Neural progenitor cell (in vitro differentiated cells): ENCODE results near the gene LDLRAD4. TPM values are rescaled to one million over a fixed set of nuclear protein-coding genes. Genes with fewer than 3 reads are reported as not detected.

ENCODE experiments used
- DNase-seq: peaks from one replicate; pipeline ENCODE4 v3.0.0-alpha.2; 2016; ENCODE audit warnings: low spot score
- H2AFZ ChIP-seq: fragments of 200-600 bp; sonication (generic); replicated peaks from 2 replicates; pipeline ENCODE4 v1.6.1; 2016; ENCODE audit warnings: antibody characterized with exemption
- H3F3A ChIP-seq: fragments of 200-600 bp; sonication (generic); 2 replicates; pipeline ENCODE4 v1.6.1; 2016; ENCODE audit warnings: antibody characterized with exemption, low read depth
- H3K27ac ChIP-seq: fragments of 200-600 bp; sonication (generic); 2 replicates; pipeline ENCODE4 v1.5.1; 2016; ENCODE audit warnings: mild to moderate bottlenecking
- H3K27me3 ChIP-seq: fragments of 200-600 bp; sonication (generic); 2 replicates; pipeline ENCODE4 v1.6.1; 2016; ENCODE audit warnings: mild to moderate bottlenecking, moderate library complexity
- H3K36me3 ChIP-seq: fragments of 200-600 bp; sonication (generic); 2 replicates; pipeline ENCODE4 v1.5.1; 2016
- H3K4me1 ChIP-seq: fragments of 200-600 bp; sonication (generic); 2 replicates; pipeline ENCODE4 v1.6.1; 2016; ENCODE audit warnings: mixed run types
- H3K4me2 ChIP-seq: fragments of 200-600 bp; sonication (generic); 2 replicates; pipeline ENCODE4 v1.6.1; 2016
- H3K4me3 ChIP-seq: fragments of 200-600 bp; sonication (generic); 2 replicates; pipeline ENCODE4 v1.5.1; 2016
- H3K79me2 ChIP-seq: fragments of 200-600 bp; sonication (generic); 2 replicates; pipeline ENCODE4 v1.6.1; 2016; ENCODE audit warnings: low read depth
- H3K9ac ChIP-seq: fragments of 200-600 bp; sonication (generic); 2 replicates; pipeline ENCODE4 v1.6.1; 2016
- H3K9me3 ChIP-seq: fragments of 200-600 bp; sonication (generic); 2 replicates; pipeline ENCODE4 v1.5.1; 2016; ENCODE audit warnings: low read depth
- H4K20me1 ChIP-seq: fragments of 200-600 bp; sonication (generic); 2 replicates; pipeline ENCODE4 v1.6.1; 2016; ENCODE audit warnings: low read depth
- H3K27ac Mint-ChIP-seq: 3 replicates; pipeline ENCODE4 v1.8.0; 2021; ENCODE audit warnings: mixed read lengths
- H3K27me3 Mint-ChIP-seq: 2 replicates; pipeline ENCODE4 v1.8.0; 2022; ENCODE audit warnings: low read depth, mild to moderate bottlenecking, inconsistent platforms, moderate library complexity, mixed read lengths; ENCODE audit not compliant: insufficient read depth
- H3K36me3 Mint-ChIP-seq: 3 replicates; pipeline ENCODE4 v1.8.0; 2021; ENCODE audit warnings: mixed read lengths
- H3K4me1 Mint-ChIP-seq: 3 replicates; pipeline ENCODE4 v1.8.0; 2021; ENCODE audit warnings: mixed read lengths
- H3K4me3 Mint-ChIP-seq: 3 replicates; pipeline ENCODE4 v1.8.0; 2021; ENCODE audit warnings: mild to moderate bottlenecking, moderate library complexity, mixed read lengths
- H3K9me3 Mint-ChIP-seq: 3 replicates; pipeline ENCODE4 v1.8.0; 2020; ENCODE audit warnings: mixed read lengths
- EZH2 ChIP-seq: fragments of 200-600 bp; sonication (generic); IDR thresholded peaks from 2 replicates; pipeline ENCODE4 v1.6.1; 2017; ENCODE audit warnings: antibody characterized with exemption, mild to moderate bottlenecking, moderate library complexity
- EZH2phosphoT487 ChIP-seq: fragments of 200-600 bp; sonication (generic); IDR thresholded peaks from 2 replicates; pipeline ENCODE4 v1.6.1; 2017; ENCODE audit warnings: antibody characterized with exemption
- total RNA-seq: library from RNA; depleted of rRNA; stranded (reverse); fragments of >200 nt; gene quantifications from 2 replicates; pipeline ENCODE4 v1.2.3, GENCODE V29; 2015; ENCODE audit warnings: low replicate concordance
- TF ChIP-seq, protein P1 (sequence below): fragments of 200-600 bp; sonication (generic); IDR thresholded peaks from 2 replicates; pipeline ENCODE4 v1.5.1; 2017; ENCODE audit warnings: antibody characterized with exemption, mild to moderate bottlenecking

LDLRAD4 gene
- total RNA-seq, 1 donor from 2014 or later, result 0.65 TPM

- no peak for DNase-seq
- Mint-ChIP-seq H3K27ac (no peak overlapping the region), H3K4me1 (no peaks in the 10 kb centered on the region), H3K4me3 (no peak overlapping the region), H3K27me3 (no peaks in the 10 kb centered on the region), H3K9me3 (peaks cover 18% of the 10 kb centered on the region), H3K36me3 (peaks cover 9% of the 10 kb centered on the region)
- no peaks in the 10 kb centered on the region for H3K79me2 ChIP-seq
- no peaks in the 10 kb centered on the region for H3K27me3 ChIP-seq
- H3K4me1 ChIP-seq, result no peaks in the 10 kb centered on the region
- H3K4me2 ChIP-seq, result no peak overlapping the region
- no peaks in the 10 kb centered on the region for H4K20me1 ChIP-seq
- H3K36me3 ChIP-seq, result no peaks in the 10 kb centered on the region
- no peak overlapping the region for H3K27ac ChIP-seq
- no peaks in the 10 kb centered on the region for H3F3A ChIP-seq
- no peaks in the 10 kb centered on the region for H3K9me3 ChIP-seq
- no peak overlapping the region for H3K4me3 ChIP-seq
- no peak overlapping the region for H3K9ac ChIP-seq
- H2AFZ ChIP-seq, result no peak overlapping the region
- no peak for TF ChIP-seq EZH2
- TF ChIP-seq, protein P1, sequence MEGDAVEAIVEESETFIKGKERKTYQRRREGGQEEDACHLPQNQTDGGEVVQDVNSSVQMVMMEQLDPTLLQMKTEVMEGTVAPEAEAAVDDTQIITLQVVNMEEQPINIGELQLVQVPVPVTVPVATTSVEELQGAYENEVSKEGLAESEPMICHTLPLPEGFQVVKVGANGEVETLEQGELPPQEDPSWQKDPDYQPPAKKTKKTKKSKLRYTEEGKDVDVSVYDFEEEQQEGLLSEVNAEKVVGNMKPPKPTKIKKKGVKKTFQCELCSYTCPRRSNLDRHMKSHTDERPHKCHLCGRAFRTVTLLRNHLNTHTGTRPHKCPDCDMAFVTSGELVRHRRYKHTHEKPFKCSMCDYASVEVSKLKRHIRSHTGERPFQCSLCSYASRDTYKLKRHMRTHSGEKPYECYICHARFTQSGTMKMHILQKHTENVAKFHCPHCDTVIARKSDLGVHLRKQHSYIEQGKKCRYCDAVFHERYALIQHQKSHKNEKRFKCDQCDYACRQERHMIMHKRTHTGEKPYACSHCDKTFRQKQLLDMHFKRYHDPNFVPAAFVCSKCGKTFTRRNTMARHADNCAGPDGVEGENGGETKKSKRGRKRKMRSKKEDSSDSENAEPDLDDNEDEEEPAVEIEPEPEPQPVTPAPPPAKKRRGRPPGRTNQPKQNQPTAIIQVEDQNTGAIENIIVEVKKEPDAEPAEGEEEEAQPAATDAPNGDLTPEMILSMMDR, result no peak
- TF ChIP-seq EZH2phosphoT487, result no peak
Measured at GRCh38 chr18:13311193-13311592, 92.6 kb downstream of the LDLRAD4 start.

DNA sequence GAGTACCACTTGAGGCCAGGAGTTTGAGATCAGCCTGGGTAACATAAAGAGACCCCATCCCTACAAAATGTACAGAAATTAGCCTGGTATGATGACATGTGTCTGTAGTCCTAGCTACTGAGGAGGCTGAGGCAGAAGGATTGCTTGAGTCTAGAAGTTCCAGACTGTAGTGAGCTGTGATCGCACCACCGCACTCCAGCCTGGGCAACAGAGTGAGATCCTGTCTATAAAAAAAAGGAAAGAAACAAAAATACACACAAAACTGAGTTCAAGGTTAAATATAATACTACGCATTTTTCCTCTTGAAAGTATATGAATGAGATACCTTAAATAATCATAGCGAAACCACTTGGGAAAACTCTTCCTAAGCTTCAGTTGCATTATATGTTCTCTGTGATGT lies 94.0 kb downstream of the LDLRAD4 start:
- no peak overlapping the region for H3K4me3 ChIP-seq
- Mint-ChIP-seq H3K27ac (no peak overlapping the region), H3K4me1 (no peaks in the 10 kb centered on the region), H3K36me3 (peaks cover 9% of the 10 kb centered on the region), H3K4me3 (no peak overlapping the region), H3K9me3 (peaks cover 23% of the 10 kb centered on the region), H3K27me3 (no peaks in the 10 kb centered on the region)
- H3K79me2 ChIP-seq, result no peaks in the 10 kb centered on the region
- TF ChIP-seq EZH2phosphoT487, result no peak
- TF ChIP-seq, protein P1, result no peak
- H4K20me1 ChIP-seq, result no peaks in the 10 kb centered on the region
- H3K9me3 ChIP-seq, result no peaks in the 10 kb centered on the region
- H2AFZ ChIP-seq, result no peak overlapping the region
- H3K4me1 ChIP-seq, result no peaks in the 10 kb centered on the region
- no peak overlapping the region for H3K9ac ChIP-seq
- no peak overlapping the region for H3K4me2 ChIP-seq
- H3K27me3 ChIP-seq, result no peaks in the 10 kb centered on the region
- no peak overlapping the region for H3K27ac ChIP-seq
- H3K36me3 ChIP-seq, result no peaks in the 10 kb centered on the region
- DNase-seq, result no peak
- no peaks in the 10 kb centered on the region for H3F3A ChIP-seq

GRCh38 chr18:13313006-13313686 lies 94.6 kb downstream of the LDLRAD4 start:
- H3K36me3 ChIP-seq, result no peaks in the 10 kb centered on the region
- H3K4me1 ChIP-seq, result no peaks in the 10 kb centered on the region
- no peak overlapping the region for H3K27ac ChIP-seq
- H3K9ac ChIP-seq, result no peak overlapping the region
- no peak overlapping the region for H3K4me2 ChIP-seq
- H4K20me1 ChIP-seq, result no peaks in the 10 kb centered on the region
- Mint-ChIP-seq H3K27me3 (no peaks in the 10 kb centered on the region), H3K36me3 (peaks cover 9% of the 10 kb centered on the region), H3K27ac (no peak overlapping the region), H3K4me3 (no peak overlapping the region), H3K9me3 (peaks cover 23% of the 10 kb centered on the region), H3K4me1 (no peaks in the 10 kb centered on the region)
- DNase-seq, result no peak
- no peaks in the 10 kb centered on the region for H3K79me2 ChIP-seq
- no peaks in the 10 kb centered on the region for H3K9me3 ChIP-seq
- no peaks in the 10 kb centered on the region for H3K27me3 ChIP-seq
- TF ChIP-seq EZH2phosphoT487 (no peak), EZH2 (no peak)
- TF ChIP-seq, protein P1, result no peak
- H3K4me3 ChIP-seq, result no peak overlapping the region
- no peak overlapping the region for H2AFZ ChIP-seq
- H3F3A ChIP-seq, result no peaks in the 10 kb centered on the region
